Naive B cell (primary cell): ENCODE measurements around the gene CKAP4. TPM values are rescaled to one million over a fixed set of nuclear protein-coding genes. Genes with fewer than 3 reads are reported as not detected.

Experiments
- ATAC-seq, 2 donors: fragments of 150-1000 bp; cut with Tn5 transposase; 2 replicates each; pipeline ENCODE4 v1.10.0; 2021; ENCODE audit warnings: low read depth in 2 of 2, mild to moderate bottlenecking in 2 of 2, moderate library complexity in 2 of 2
- DNase-seq: peaks from one replicate; pipeline ENCODE4 v3.0.0; 2022
- H3K27ac Mint-ChIP-seq, 6 donors: one replicate each; pipeline ENCODE4 v1.8.0; 2020 to 2022; ENCODE audit warnings: mild to moderate bottlenecking in 6 of 6, mixed read lengths in 6 of 6, moderate library complexity in 5 of 6, inconsistent platforms in 2 of 6
- H3K27me3 Mint-ChIP-seq, 3 donors: one replicate each; pipeline ENCODE4 v1.8.0; 2021 to 2022; ENCODE audit warnings: mixed read lengths in 3 of 3, mild to moderate bottlenecking in 1 of 3
- H3K36me3 Mint-ChIP-seq, 2 donors: one replicate each; pipeline ENCODE4 v1.8.0; 2020 to 2022; ENCODE audit warnings: mixed read lengths in 2 of 2, inconsistent platforms in 1 of 2, mild to moderate bottlenecking in 1 of 2
- H3K4me1 Mint-ChIP-seq, 3 donors: one replicate each; pipeline ENCODE4 v1.8.0; 2020 to 2022; ENCODE audit warnings: mixed read lengths in 3 of 3, inconsistent platforms in 1 of 3, mild to moderate bottlenecking in 1 of 3, moderate library complexity in 1 of 3
- H3K4me3 Mint-ChIP-seq, 8 donors: one replicate each; pipeline ENCODE4 v1.8.0; 2020 to 2022; ENCODE audit warnings: mild to moderate bottlenecking in 8 of 8, mixed read lengths in 8 of 8, moderate library complexity in 8 of 8, inconsistent platforms in 2 of 8
- H3K9me3 Mint-ChIP-seq, 7 donors: one replicate each; pipeline ENCODE4 v1.8.0; 2020 to 2022; ENCODE audit warnings: mixed read lengths in 7 of 7, mild to moderate bottlenecking in 5 of 7, inconsistent platforms in 2 of 7, moderate library complexity in 1 of 7
- polyA plus RNA-seq, 6 donors: library from polyadenylated mRNA; unstranded; fragments of 300-500 nt; fragmentation: Illumina TruSeq; gene quantifications; one replicate each; pipeline ENCODE4 v1.2.3, GENCODE V29; 2021; ENCODE audit warnings: low read depth in 6 of 6

Gene CKAP4
- polyA plus RNA-seq, 6 donors from 2014 or later = 3.1 to 11.1 (median 3.7) TPM

DNA sequence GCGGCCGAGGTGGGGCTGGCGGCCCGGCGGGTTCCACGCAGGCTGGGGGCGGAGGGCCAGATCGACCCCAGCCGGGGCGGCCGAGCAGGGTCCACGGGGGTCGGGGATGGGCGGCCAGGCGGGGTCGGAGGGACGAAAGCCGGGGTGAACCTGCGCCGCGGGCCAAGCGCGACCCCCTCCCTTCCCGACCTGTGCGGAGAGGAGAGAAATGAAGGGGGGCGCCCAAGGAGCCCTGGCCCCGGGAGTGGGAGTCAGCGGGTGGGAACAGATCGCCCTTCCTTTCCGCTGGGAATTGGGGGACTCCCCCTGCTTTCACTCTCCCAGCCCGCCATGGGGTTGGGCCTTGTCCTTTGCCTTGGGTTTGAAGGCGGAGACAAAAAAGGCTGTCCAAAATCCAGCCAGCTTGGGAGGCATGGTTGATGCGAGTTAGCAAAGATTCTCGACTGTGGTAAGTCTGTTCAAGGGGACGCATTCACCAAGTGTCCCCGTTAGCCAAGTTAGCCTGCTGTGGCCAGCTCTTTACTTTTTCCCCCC, 559 bp upstream of the CKAP4 start:
- ATAC-seq = peak; percentile 9 to 21
- Mint-ChIP-seq H3K27me3 (peaks cover 8 to 16% (median 14%) of the 10 kb centered on the region in 3 donors), H3K27ac (peak overlapping the region; percentile 13 to 94 (median 86)), H3K4me1 (peaks cover 16 to 29% (median 16%) of the 10 kb centered on the region in 3 donors), H3K9me3 (no peaks in the 10 kb centered on the region), H3K36me3 (no peaks in the 10 kb centered on the region), H3K4me3 (peak overlapping the region; percentile 28 to 97 (median 88))
- DNase-seq = peak; percentile 24

DNA sequence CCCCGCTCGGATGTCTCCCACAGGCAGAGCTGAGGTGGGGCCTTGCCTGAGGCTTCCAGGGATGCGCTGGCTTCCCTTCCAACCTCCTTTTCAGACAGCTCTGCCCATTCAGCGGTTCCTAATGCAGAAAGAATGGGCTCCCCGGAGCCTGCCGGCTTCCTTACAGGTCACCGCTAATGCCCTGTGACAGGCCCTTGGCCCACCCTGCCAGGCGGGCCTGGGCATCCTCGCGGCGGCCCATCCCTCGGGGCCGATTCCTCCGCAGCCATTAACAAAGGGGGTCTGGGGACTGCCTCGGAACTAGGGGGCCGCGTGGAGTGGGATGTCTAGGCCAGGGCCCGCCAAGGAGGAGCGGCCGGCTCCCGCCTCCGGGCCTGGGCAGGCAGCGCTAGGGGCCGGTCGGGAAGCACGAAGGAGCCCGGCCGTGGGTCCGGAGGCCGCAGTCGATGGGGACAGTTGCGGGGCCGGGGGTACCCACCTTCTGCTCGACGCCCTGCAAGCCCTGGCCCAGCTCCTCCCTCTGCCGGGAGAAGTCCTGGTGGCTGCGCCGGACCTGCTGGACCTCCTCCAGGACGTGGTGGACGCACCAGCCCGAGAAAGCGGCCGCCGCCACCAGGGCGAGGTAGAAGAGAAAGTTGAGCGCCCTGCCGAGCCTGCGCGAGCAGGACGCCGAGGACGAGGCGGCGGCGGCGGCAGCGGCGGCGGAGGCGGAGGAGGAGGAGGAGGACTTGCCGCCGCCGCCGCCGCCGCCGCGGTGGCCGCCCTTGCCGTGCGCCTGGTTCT, 738 bp downstream of the CKAP4 start:
- Mint-ChIP-seq H3K9me3 (no peaks in the 10 kb centered on the region), H3K36me3 (no peaks in the 10 kb centered on the region), H3K4me3 (peak overlapping the region; percentile 28 to 90 (median 78)), H3K27ac (peak overlapping the region in 3 of 6 donors; percentile 62 to 84 (median 71)), H3K27me3 (peaks cover 8 to 27% (median 16%) of the 10 kb centered on the region in 3 donors), H3K4me1 (peaks cover 16 to 29% (median 16%) of the 10 kb centered on the region in 3 donors)
- peak; percentile 39 to 46 for ATAC-seq
- peak; percentile 48 for DNase-seq

DNA sequence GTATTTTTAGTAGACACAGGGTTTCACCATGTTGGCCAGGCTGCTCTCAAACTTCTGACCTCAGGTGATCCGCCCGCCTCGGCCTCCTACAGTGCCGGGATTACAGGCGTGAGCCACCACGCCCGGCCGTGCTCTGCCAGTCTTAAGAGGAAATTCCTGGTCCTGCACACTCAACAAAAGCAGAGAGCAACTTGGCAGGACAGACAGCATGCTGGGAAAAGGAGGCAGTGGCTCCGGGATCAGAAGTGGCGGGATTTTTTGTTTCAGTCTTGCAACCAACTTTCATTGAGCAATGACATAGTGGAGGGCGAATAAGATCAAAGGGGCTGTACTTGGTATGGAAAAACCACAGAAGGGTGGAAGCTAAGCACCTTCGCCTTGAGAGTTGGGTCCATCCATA, 2.1 kb downstream of the CKAP4 start:
- H3K36me3 Mint-ChIP-seq = no peaks in the 10 kb centered on the region

DNA sequence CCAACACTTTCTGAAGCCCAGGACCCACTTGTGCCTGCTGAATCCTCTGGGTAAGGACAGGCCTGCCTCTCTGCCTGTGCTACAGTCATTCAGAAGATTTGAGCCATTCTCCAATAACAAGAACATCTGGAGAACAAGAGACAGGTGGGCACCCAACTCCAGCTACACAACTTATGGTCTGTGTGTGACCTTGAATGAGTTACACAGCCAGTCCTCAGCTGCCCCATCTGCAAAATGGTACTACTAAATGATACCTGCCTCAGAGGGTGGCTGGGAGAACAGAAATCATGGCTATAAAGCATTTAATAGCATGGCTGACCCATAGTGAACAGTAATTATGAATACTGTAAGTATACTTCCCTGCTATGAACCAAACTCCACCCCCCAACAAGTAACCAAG, 4.2 kb downstream of the CKAP4 start:
- DNase-seq (no peak), ATAC-seq (no peak)
- Mint-ChIP-seq H3K36me3 (peaks cover 0 to 5% of the 10 kb centered on the region in 2 donors), H3K4me3 (no peak overlapping the region), H3K27ac (no peak overlapping the region), H3K9me3 (no peaks in the 10 kb centered on the region), H3K4me1 (peaks cover under 1 to 13% (median 4%) of the 10 kb centered on the region in 3 donors), H3K27me3 (peaks cover 8 to 43% (median 13%) of the 10 kb centered on the region in 3 donors)

More for the DNA sequence above, 2.1 kb downstream of the CKAP4 start:
- peak overlapping the region in 2 of 6 donors; percentile 45 to 84 for H3K27ac Mint-ChIP-seq
- H3K4me3 Mint-ChIP-seq = peak overlapping the region in 4 of 8 donors; percentile 59 to 86 (median 75)
- H3K9me3 Mint-ChIP-seq = no peaks in the 10 kb centered on the region
- H3K27me3 Mint-ChIP-seq = peaks cover 8 to 33% (median 13%) of the 10 kb centered on the region in 3 donors
- DNase-seq = no peak
- no peak for ATAC-seq
- peaks cover 16 to 29% (median 16%) of the 10 kb centered on the region in 3 donors for H3K4me1 Mint-ChIP-seq

DNA sequence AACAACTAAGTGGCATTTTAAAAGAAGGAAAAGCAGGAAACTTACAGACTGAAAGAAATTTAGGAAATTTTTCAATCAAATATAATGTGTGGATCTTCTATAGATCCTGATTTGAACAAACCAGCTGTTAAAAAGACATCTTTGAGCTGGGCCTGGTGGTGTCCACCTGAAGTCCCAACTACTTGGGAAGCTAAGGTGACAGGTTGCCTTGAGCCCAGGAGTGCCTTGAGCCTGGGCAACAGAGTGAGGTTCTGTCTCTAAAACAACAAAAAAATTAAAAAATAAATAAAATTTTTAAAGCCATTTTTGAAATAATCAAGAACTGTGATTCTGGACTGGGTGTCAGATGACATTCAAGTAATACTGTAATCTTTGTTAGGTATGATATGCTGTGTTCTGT, 7.0 kb downstream of the CKAP4 start:
- DNase-seq = no peak
- H3K9me3 Mint-ChIP-seq = no peaks in the 10 kb centered on the region
- no peak overlapping the region for H3K4me3 Mint-ChIP-seq
- H3K27me3 Mint-ChIP-seq = peaks cover 8 to 49% (median 14%) of the 10 kb centered on the region in 3 donors
- ATAC-seq = no peak
- no peak overlapping the region for H3K27ac Mint-ChIP-seq
- H3K36me3 Mint-ChIP-seq = peaks cover 0 to 5% of the 10 kb centered on the region in 2 donors
- peaks cover 0 to 5% (median 4%) of the 10 kb centered on the region in 3 donors for H3K4me1 Mint-ChIP-seq

DNA sequence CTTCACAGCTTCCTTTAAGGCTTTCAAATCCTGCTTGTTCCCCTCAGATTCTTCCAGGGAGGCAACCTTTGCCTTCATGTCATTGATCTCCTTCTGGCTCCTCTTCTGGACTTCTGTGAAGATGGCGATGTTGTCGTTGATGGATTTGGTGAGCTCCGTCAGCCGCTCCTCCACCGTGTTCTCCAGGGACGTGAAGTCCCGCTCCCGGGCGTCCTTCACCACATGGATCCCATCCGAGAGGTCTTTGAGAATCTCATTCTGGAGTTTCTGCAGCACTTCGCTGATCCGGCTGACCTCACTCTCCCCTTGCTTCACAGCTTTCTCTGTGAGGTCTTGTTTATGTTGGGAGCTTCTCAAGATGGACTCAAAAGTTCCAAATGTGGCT, 7.9 kb downstream of the CKAP4 start:
- ATAC-seq = no peak
- Mint-ChIP-seq H3K4me3 (no peak overlapping the region), H3K27me3 (peaks cover 3 to 53% (median 16%) of the 10 kb centered on the region in 3 donors), H3K9me3 (no peaks in the 10 kb centered on the region), H3K27ac (peak overlapping the region in 1 of 6 donors; percentile 51), H3K4me1 (peaks cover 0 to 1% (median under 1%) of the 10 kb centered on the region in 3 donors), H3K36me3 (peaks cover 0 to 5% of the 10 kb centered on the region in 2 donors)
- no peak for DNase-seq

DNA sequence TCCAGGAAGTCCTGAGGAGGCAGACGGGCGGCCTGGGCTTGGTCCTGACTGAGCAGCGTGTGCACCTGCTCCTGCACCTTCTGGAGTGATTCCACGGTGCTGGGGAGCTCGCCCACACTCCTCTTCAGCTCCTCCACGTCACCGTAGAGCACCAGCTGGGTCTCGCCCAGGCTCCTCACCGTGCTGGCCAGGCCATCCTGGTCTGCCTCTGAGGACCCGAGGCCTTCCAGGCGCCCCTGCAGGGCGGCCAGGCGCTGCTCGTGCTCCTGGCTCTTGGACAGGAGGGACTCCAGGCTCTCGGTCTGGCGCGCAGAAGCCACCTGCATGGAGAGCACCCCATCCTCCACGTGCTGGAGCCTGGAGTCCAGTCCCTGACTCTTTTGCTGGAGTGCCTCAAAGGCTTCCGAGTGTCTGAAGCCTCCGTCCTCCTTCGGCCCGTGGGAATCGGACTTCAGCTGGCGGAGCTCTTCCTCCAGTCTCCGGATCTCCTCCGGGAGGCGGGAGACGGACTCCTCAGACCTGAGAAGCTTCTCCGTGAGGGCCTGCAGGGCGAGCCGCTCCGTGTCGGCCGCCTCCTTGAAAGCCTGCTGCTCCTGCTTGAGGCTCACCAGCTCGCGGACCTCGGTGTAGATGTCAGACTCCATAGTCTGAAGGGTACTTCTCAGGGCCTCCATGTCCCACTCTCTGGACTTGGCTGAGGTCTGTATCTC, 8.4 kb downstream of the CKAP4 start:
- peaks cover 0 to 5% of the 10 kb centered on the region in 2 donors for H3K36me3 Mint-ChIP-seq
- peaks cover 0 to 53% (median 16%) of the 10 kb centered on the region in 3 donors for H3K27me3 Mint-ChIP-seq
- no peak for DNase-seq
- no peak overlapping the region for H3K4me3 Mint-ChIP-seq
- no peaks in the 10 kb centered on the region for H3K4me1 Mint-ChIP-seq
- ATAC-seq = no peak
- H3K9me3 Mint-ChIP-seq = no peaks in the 10 kb centered on the region
- H3K27ac Mint-ChIP-seq = peak overlapping the region in 1 of 6 donors; percentile 51

DNA sequence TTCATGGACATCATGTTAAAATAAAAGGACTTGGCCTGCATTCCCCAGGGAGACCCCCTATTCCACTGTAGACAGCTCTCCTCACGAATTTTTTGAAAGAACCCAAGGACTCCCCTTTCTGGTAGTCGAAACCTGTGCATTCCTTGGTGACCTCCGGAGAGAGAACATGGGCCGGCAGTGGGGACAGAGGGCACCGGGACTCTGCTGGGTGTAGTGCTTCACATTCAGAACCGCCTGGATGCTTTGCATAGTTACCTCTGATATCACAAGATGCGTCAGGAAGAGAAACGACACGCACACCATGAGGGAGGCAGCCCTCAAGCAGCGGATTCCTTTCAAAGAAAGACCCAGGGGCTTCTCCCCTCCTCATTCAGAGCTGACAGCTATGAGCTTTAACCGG, 9.7 kb downstream of the CKAP4 start:
- no peak overlapping the region for H3K4me3 Mint-ChIP-seq
- no peak overlapping the region for H3K27ac Mint-ChIP-seq
- H3K4me1 Mint-ChIP-seq = no peaks in the 10 kb centered on the region
- H3K9me3 Mint-ChIP-seq = peaks cover 0 to 6% (median 0%) of the 10 kb centered on the region in 7 donors
- peaks cover 0 to 48% (median 10%) of the 10 kb centered on the region in 3 donors for H3K27me3 Mint-ChIP-seq
- DNase-seq (no peak), ATAC-seq (no peak)
- H3K36me3 Mint-ChIP-seq = peaks cover 0 to 5% of the 10 kb centered on the region in 2 donors

DNA sequence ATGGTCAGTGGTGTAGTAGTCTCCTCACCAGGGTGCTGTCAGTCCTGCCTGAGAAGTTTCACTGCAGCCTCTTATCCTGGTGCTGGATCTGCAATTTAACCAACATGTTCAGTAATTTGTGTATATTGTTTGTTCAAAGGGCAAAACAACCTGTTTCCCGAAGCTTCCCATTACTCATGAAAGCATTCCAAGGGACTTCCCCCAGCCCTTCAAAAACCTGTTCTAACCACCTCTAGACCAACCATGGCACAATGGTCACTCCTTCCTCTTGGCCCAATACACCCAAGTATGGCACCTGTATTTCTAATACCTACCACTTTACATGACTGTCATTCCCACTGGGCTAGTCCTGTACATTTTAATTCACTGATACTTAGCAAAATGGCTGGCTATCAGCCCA, 12.1 kb downstream of the CKAP4 start:
- H3K9me3 Mint-ChIP-seq = peaks cover 0 to 6% (median 0%) of the 10 kb centered on the region in 7 donors
- H3K36me3 Mint-ChIP-seq = peaks cover 0 to 5% of the 10 kb centered on the region in 2 donors
- no peak overlapping the region for H3K27ac Mint-ChIP-seq
- ATAC-seq (no peak), DNase-seq (no peak)
- peaks cover 7 to 38% (median 17%) of the 10 kb centered on the region in 3 donors for H3K27me3 Mint-ChIP-seq
- H3K4me3 Mint-ChIP-seq = no peak overlapping the region
- no peaks in the 10 kb centered on the region for H3K4me1 Mint-ChIP-seq

DNA sequence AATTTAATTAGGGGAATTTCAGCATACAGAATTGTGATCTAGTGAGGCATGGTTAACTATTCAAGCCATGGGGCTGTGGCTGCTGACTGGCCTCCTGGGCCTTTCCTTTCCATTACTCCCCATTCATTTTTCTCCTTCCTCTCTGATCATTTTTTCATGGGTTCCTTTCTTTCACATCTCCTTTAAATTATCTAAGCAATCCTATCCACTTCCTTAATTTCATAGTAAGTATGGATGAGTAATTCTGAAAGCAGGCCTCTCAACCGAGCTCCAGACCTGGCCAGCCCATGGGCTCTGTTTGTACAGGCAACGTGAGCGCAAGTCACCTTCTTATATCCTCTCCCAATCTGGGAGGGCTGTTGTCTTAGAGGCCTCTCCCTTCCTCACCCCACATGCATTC, 13.4 kb downstream of the CKAP4 start:
- DNase-seq = no peak
- H3K4me1 Mint-ChIP-seq = no peaks in the 10 kb centered on the region
- no peak overlapping the region for H3K4me3 Mint-ChIP-seq
- H3K9me3 Mint-ChIP-seq = peaks cover 0 to 6% (median 0%) of the 10 kb centered on the region in 7 donors
- peaks cover 19 to 38% (median 19%) of the 10 kb centered on the region in 3 donors for H3K27me3 Mint-ChIP-seq
- no peak overlapping the region for H3K27ac Mint-ChIP-seq
- no peak for ATAC-seq
- no peaks in the 10 kb centered on the region for H3K36me3 Mint-ChIP-seq

DNA sequence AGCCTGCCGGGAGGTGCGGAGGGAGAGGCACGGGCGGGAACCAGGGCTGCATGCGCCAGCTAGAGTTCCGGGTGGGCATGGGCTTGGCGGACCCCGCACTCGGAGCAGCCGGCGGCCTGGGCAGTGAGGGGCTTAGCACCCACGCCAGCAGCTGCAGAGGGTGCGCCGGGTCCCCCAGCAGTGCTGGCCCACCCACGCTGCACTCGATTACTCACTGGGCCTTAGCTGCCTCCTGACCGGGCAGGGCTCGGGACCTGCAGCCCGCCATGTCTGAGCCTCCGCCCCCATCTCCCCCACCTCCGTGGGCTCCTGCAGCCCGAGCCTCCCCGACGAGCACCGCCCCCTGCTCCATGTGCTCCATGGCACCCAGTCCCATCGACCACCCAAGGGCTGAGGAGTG, 14.8 kb downstream of the CKAP4 start:
- no peaks in the 10 kb centered on the region for H3K4me1 Mint-ChIP-seq
- peaks cover 0 to 6% (median 0%) of the 10 kb centered on the region in 7 donors for H3K9me3 Mint-ChIP-seq
- ATAC-seq (no peak), DNase-seq (no peak)
- H3K36me3 Mint-ChIP-seq = no peaks in the 10 kb centered on the region
- H3K27ac Mint-ChIP-seq = no peak overlapping the region
- no peak overlapping the region for H3K4me3 Mint-ChIP-seq
- peaks cover 19 to 41% (median 25%) of the 10 kb centered on the region in 3 donors for H3K27me3 Mint-ChIP-seq

DNA sequence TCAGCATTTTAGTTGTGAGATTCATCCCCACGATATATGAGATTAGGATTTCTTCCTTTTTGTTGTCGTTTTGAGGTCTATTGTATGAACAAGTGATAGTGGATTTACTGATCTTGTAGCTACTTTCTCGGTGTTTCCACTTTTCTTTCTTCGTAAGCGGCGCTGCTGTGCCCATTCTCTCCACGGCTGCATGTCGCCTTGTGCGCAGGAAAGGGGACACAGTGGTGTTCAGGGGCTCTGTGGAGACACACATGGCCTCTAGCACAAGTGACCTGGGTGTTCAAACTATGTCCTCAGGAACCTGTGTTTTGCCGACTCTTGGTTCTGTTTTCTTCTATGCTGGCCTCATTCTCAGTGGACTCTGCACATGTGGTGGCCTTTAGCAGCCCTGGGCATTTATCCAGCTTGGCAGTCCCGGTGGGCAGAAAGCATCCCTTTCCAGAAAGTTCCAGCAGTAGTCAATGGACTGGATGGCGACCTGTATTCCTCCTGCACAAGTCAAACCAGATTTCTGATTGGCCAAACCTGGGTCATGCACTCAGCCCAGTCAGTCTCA, 18.7 kb downstream of the CKAP4 start:
- DNase-seq (no peak), ATAC-seq (no peak)
- Mint-ChIP-seq H3K27ac (peak overlapping the region in 1 of 6 donors; percentile 30), H3K4me3 (no peak overlapping the region), H3K9me3 (peaks cover 0 to 6% (median 0%) of the 10 kb centered on the region in 7 donors), H3K4me1 (peaks cover 0 to 14% (median 3%) of the 10 kb centered on the region in 3 donors), H3K36me3 (no peaks in the 10 kb centered on the region), H3K27me3 (peaks cover 19 to 31% (median 31%) of the 10 kb centered on the region in 3 donors)

DNA sequence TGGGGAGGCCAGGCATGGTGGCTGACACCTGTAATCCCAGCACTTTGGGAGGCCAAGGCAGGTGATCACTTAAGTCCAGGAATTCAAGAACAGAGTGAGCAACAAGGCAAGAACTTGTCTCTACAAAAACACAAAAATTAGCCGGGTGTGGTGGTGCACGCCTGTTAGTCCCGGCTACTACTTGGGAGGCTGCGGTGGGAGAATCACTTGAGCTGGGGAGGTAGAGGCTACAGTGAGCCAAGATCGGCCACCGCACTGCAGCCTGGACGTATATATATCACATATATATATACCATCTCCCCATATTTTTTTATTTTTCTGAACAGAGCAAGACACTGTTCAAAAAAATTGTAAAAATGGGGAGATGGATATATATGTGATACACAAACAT, 19.5 kb downstream of the CKAP4 start:
- H3K27me3 Mint-ChIP-seq = peaks cover 19 to 33% (median 31%) of the 10 kb centered on the region in 3 donors
- DNase-seq (no peak), ATAC-seq (no peak)
- peaks cover 0 to 18% (median 6%) of the 10 kb centered on the region in 3 donors for H3K4me1 Mint-ChIP-seq
- peak overlapping the region in 1 of 6 donors; percentile 81 for H3K27ac Mint-ChIP-seq
- no peaks in the 10 kb centered on the region for H3K36me3 Mint-ChIP-seq
- no peaks in the 10 kb centered on the region for H3K9me3 Mint-ChIP-seq
- H3K4me3 Mint-ChIP-seq = no peak overlapping the region
